SW 1271 (cell line): ENCODE measurements around the gene STAT5B.

Source experiments
- DNase-seq, 2 experiments: peaks; one replicate each; lab custom pipeline; 2025; lab: John Stamatoyannopoulos, UW

Gene STAT5B

DNA sequence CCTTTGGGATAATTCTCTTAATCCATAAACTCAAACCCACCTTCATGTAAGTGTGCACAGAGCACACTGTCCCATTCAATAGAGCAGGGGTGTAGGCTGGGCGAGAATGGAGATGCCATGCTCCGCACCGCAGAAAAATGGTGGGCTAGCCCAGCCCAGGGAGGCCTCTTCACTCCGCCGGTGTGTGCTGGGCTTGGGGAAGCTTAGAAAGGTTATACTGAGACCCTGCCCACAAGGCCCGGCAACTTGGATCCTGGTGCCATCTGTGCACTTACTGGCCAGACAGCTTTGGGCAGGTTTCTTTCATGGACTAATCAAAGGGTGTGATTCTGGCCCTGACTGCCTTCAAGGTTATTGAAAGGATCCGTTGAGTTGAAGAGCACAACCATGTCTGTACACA is 8.4 kb upstream of the STAT5B start:
- DNase-seq = no peak

- DNase-seq = no peak
Measured at GRCh38 chr17:42284024-42284369, 7.8 kb upstream of the STAT5B start.

GRCh38 chr17:42283241-42284023 is 7.2 kb upstream of the STAT5B start:
- no peak for DNase-seq

DNA sequence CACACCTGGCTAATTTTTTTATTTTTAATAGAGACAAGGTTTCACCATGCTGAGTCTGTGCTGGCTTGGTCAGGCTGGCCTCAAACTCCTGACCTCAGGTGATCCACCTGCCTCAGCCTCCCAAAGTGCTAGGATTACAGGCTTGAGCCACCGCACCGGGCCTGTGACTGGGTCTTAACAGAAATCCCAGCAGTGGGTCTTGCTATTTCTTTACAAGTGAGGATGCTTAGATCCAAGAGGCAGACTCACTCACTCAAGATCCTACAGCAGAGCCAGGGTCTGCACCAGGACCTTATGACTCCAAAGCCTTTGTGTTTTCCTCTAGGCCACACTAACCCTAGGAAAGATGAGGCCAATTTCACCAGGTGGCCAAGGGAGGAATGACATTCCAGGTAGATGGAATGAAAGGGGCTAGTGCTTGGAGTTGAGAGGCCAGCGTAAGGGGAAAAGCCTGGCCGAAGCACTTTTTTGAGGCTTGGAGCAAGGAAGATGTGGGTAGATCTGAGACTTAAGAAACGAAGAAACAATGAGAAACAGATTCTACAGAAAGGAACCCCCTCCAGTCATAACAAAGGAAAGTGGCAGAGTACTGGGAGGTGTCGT is 6.4 kb upstream of the STAT5B start:
- DNase-seq = no peak

DNA sequence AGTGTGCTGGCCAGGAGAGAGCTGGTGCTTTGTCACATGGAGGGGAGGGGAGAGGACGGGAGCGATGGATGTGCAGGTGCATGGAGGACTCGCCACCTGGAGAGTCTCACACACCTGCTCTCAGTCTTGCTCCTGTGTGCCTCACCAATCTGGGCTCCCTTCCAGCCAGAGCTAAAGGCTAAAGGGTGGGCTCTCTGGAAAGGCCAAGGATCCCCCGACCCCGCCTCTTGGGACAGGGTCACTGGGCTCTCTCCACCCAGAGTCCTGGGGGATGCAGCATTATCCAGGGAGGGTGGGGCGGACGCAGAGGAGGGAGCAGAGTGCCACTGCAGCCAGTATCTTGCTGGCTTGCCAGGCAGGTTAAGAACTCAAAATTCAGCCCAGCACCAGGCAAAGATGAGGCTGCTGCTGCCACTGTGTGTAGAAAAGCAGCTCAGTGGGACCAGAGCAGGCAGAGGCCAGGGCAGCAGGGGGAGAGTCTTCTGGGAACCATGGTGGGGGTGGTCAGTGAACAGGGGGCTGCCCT is 5.4 kb upstream of the STAT5B start:
- no peak for DNase-seq

- DNase-seq = no peak
Measured at GRCh38 chr17:42279776-42280630, 3.8 kb upstream of the STAT5B start.

DNA sequence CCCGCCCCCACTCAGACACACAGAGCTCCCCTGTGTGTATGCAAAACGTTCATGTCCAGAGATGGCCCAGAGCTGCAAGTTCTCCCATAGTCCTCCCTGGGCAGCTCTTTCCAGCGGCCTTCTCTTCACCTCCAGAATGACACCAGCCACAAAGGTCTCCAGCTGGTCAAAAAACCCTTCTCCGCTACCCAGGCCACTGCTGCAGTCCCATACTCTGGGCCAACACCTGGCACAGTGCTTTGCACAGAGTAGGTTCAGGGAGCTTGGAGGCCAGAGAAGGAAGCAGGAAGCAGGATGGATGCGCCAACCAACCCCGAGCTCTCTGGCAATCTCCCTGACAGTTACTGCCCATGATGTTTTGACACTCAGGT is 1.1 kb upstream of the STAT5B start:
- DNase-seq = no peak

DNA sequence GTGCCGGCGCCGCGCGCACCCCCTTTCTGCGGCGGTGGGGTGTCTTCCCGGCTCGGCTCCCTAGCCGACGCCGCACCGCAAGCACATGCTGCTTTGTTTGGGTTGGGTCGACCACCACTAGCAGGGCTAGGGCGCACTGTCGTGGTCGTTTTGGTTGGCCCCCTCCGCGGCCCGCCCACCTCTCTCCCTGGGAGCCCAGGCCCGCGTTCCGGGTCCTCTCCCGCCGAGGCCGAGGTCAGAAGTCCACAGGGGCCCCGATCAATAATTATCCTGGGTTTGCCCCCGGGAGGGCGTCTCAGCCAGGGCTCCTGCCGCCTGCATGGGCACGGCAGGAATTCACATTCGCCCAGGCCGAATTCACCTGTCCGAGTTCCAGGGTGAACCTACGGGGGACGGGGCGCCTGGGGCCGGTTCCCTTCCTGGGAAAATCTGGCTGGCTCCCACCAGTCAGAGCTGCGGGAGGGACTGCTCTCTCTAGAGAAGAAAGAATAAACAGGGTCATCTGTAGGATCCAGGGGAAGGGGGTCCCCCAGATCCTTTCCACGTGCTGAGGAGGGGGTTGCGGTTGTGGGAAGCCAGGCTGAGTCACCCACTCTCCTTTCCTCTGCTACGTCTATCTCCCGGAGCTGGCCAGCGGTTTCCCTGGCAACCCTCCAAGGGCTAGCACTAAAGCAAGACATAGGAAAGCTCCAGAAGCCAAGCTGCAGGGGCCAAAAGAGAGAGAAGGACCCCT is 584 bp upstream of the STAT5B start:
- DNase-seq = no peak

GRCh38 chr17:42275527-42276358 is 448 bp downstream of the STAT5B start:
- DNase-seq = no peak

DNA sequence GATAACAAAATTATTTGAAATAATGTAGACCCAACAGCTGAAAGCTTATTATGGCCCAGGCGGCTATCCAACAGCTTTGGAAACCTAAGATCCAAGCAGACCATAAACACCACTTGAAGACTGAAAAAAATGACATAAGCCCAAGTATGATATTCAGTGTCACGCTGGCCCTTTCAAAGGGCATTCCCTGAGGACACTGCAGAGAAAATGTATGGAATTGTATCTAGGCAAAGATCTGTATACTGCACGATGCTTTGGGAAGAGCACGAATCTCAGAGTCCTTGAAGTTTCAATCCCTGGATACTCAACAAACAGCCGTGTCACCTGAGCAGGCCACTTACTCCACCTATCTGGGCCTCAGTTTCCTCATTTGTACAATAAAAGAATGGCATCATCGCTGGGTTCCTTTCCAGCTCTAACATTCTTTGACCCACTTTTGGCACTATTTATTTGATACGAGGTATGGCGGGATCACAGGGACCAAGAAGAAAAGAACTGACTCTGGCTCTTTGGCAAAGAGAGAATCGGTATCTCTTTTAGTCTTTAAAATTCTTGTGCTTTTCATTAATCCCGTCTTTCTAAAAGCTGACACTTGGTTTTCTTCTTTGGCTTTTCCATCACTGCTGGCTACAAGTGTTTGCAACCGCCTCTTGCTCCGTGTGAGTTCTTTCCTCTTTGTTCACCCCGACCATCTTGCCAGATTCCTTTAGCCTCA is 1.2 kb downstream of the STAT5B start:
- DNase-seq = no peak

DNA sequence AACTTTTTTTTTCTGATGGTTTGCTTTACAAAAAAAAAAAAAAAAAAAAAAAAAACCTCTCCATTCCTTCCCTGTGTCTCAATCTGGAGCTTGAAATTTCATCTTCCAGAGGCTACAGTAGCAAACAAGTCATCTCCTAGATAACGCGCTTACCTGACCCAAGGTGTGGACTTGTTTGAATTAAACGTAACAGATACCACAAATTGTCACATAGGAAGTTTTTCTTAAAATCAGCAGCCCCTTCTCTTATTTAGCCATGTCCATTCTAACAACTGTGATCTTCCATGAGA is 2.0 kb downstream of the STAT5B start:
- no peak for DNase-seq

- DNase-seq = no peak
Measured at GRCh38 chr17:42273474-42274252, 2.5 kb downstream of the STAT5B start.

GRCh38 chr17:42272162-42272907 is 3.9 kb downstream of the STAT5B start:
- no peak for DNase-seq

- no peak for DNase-seq
Measured at GRCh38 chr17:42271779-42272035, 4.5 kb downstream of the STAT5B start.

DNA sequence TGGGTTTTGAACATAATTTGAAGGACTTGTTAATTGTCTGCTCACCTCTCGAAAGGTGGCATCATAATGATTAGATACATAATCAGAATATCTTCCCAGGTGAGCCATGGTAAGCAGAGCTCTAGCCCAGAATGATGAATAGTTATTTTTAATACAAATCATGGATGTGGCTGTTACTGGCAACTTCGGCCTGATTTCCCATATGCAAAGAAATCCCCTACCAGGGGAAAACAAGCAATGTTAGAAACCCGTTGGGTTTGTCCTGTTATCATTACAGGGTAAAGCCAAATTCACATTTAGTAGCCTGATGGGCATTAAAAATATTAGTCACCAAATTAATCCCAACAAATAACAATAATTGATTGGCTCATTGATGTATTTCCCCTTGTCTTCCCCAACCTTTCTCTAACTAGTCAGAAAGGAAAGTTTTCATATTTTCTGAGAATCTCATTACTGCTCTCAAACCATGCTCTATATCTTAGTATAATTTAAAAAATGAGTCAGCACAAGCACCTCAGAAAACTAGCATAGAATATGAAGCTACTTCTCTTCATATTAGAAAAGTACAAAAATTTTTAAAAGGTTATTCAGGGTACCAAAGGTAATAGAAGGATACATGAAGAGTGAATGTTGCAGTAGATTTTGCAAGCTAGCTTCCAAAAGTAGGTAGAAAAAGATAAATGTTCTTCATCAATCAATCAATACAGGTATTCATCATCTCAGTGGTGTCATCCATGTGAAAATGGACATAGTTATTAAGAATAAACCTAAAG is 5.0 kb downstream of the STAT5B start:
- no peak for DNase-seq

DNA sequence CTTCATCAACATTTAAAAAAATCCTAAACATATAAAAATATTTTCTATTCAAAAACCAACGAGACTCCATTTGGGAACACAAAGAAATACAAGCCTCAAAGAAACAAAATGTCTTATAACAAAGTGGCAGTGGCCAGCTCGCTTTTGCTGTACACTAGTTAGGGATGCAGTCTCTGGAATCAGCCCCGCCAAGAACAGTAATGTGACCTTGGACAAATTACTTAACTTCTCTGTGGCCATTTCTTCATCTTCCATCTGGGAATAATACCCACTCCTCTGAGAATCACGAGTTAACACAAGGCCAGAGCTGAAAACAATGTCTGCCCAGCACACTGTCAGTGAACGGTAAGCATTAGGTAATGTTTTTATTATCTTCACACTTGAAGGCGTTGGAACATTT is 5.6 kb downstream of the STAT5B start:
- no peak for DNase-seq

- DNase-seq = no peak
Measured at GRCh38 chr17:42270170-42270535, 6.0 kb downstream of the STAT5B start.

DNA sequence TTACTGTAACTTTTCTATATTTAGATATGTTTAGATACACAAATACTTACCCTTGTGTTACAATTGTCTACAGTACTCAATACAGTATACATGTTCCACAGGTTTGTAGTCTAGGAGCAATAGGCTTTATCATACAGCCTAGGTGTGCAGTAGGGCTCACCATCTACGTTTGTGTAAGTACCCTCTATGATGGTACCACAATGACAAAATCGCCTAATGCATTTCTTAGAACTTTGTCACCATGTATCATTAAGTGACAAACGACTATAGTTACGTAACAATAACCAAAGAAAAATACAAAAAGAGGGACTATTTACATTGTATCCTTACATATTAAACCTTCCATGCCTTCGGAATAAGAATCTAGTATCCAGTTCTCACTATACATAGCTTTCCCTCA is 8.0 kb downstream of the STAT5B start:
- no peak for DNase-seq
